Daoy (cell line): Measurements from ENCODE around the gene C6orf132. TPM values are rescaled to one million over a fixed set of nuclear protein-coding genes. Genes with fewer than 3 reads are reported as not detected.
"Not testable (repeated sequence)": the region's sequence is repeated elsewhere in the genome, so short reads cannot be mapped to it uniquely, and the experiment has no call there.

ENCODE experiments used
- DNase-seq: peaks from one replicate; pipeline ENCODE4 v3.0.0-alpha.2; 2015; ENCODE audit warnings: low read depth
- total RNA-seq: library from RNA; depleted of rRNA; stranded (reverse); fragments of >200 nt; shearing (Covaris generic); gene quantifications from 2 replicates; pipeline ENCODE4 v1.2.3, GENCODE V29; 2014; rRNA removed

The C6orf132 gene
- total RNA-seq, result not detected in 2 replicates

GRCh38 chr6:42142118-42142835 lies at the start of gene C6orf132:
Gene C6orf132, minus strand, starts transcription at chr6:42142620. Its CDS starts 176 bp downstream, at chr6:42142444.
- DNase-seq, result no peak

- peak; percentile 43 for DNase-seq
Measured at GRCh38 chr6:42190554-42191183, 48.2 kb upstream of the C6orf132 start.

GRCh38 chr6:42188406-42188805 lies 46.0 kb upstream of the C6orf132 start:
- DNase-seq, result no peak

- DNase-seq, result no peak
Measured at GRCh38 chr6:42185597-42185996, 43.2 kb upstream of the C6orf132 start.

GRCh38 chr6:42184475-42184874 lies 42.1 kb upstream of the C6orf132 start:
- no peak for DNase-seq

- no peak for DNase-seq
Measured at GRCh38 chr6:42182101-42182500, 39.7 kb upstream of the C6orf132 start.

- no peak for DNase-seq
Measured at GRCh38 chr6:42179945-42180313, 37.5 kb upstream of the C6orf132 start.

- no peak for DNase-seq
Measured at GRCh38 chr6:42179261-42179944, 37.0 kb upstream of the C6orf132 start.

- DNase-seq, result no peak
Measured at GRCh38 chr6:42177514-42178364, 35.3 kb upstream of the C6orf132 start.

GRCh38 chr6:42176981-42177380 lies 34.6 kb upstream of the C6orf132 start:
- no peak for DNase-seq

- DNase-seq, result no peak
Measured at GRCh38 chr6:42175860-42176259, 33.4 kb upstream of the C6orf132 start.

GRCh38 chr6:42173101-42173500 lies 30.7 kb upstream of the C6orf132 start, which contains the start of gene GUCA1A:
Gene GUCA1A, plus strand, starts transcription at chr6:42173364. Its CDS starts 250 bp downstream, at chr6:42173614.
- no peak for DNase-seq

GRCh38 chr6:42171813-42172581 lies 29.6 kb upstream of the C6orf132 start:
- no peak for DNase-seq

GRCh38 chr6:42169780-42170179 lies 27.4 kb upstream of the C6orf132 start:
- DNase-seq, result not testable (repeated sequence)

GRCh38 chr6:42168650-42169049 lies 26.2 kb upstream of the C6orf132 start:
- no peak for DNase-seq

GRCh38 chr6:42166444-42167141 lies 24.2 kb upstream of the C6orf132 start:
- peak; percentile 82 for DNase-seq

- no peak for DNase-seq
Measured at GRCh38 chr6:42165016-42165415, 22.6 kb upstream of the C6orf132 start.

- no peak for DNase-seq
Measured at GRCh38 chr6:42163981-42164380, 21.6 kb upstream of the C6orf132 start.

- no peak for DNase-seq
Measured at GRCh38 chr6:42162812-42163211, 20.4 kb upstream of the C6orf132 start.

GRCh38 chr6:42162384-42162783 lies 20.0 kb upstream of the C6orf132 start:
- DNase-seq, result no peak
